HG03045 (cell line): ENCODE measurements around the gene PIGT.

Source experiments
- ATAC-seq: cut with Tn5 transposase; IDR thresholded peaks from one replicate; pipeline ENCODE4 v1.9.1; 2021; ENCODE audit warnings: mild to moderate bottlenecking, moderate library complexity; ENCODE audit not compliant: unreplicated experiment

PIGT gene

GRCh38 chr20:45427236-45428149, 11.6 kb downstream of the PIGT start:
- no peak for ATAC-seq

GRCh38 chr20:45429618-45430017, 13.7 kb downstream of the PIGT start:
- no peak for ATAC-seq

- no peak for ATAC-seq
These were observed 16.4 kb downstream of the PIGT start for GRCh38 chr20:45432294-45432693.

- ATAC-seq, result no peak
These were observed 17.4 kb downstream of the PIGT start for GRCh38 chr20:45433316-45433715.

- no peak for ATAC-seq
These were observed 18.0 kb downstream of the PIGT start for GRCh38 chr20:45433976-45434375.

- peak; percentile 78 for ATAC-seq
These were observed 21.0 kb downstream of the PIGT start for GRCh38 chr20:45436732-45437485.

GRCh38 chr20:45440424-45440823, 24.5 kb downstream of the PIGT start:
- no peak for ATAC-seq

GRCh38 chr20:45440891-45441685, 25.1 kb downstream of the PIGT start:
- ATAC-seq, result no peak

- no peak for ATAC-seq
These were observed 25.8 kb downstream of the PIGT start for GRCh38 chr20:45441746-45442145.

GRCh38 chr20:45444050-45444449, 28.1 kb downstream of the PIGT start:
- no peak for ATAC-seq

- ATAC-seq, result no peak
These were observed 30.0 kb downstream of the PIGT start for GRCh38 chr20:45445805-45446562.

- no peak for ATAC-seq
These were observed 32.3 kb downstream of the PIGT start for GRCh38 chr20:45448270-45448669.

GRCh38 chr20:45449528-45449927, 33.6 kb downstream of the PIGT start:
- ATAC-seq, result no peak

GRCh38 chr20:45450097-45450818, 34.3 kb downstream of the PIGT start:
- ATAC-seq, result no peak

GRCh38 chr20:45452238-45452637, 36.3 kb downstream of the PIGT start:
- ATAC-seq, result no peak

- no peak for ATAC-seq
These were observed 37.1 kb downstream of the PIGT start for GRCh38 chr20:45452772-45453691.

- no peak for ATAC-seq
These were observed 40.7 kb downstream of the PIGT start for GRCh38 chr20:45456632-45457031.

GRCh38 chr20:45459606-45460005, 43.7 kb downstream of the PIGT start:
- ATAC-seq, result no peak

GRCh38 chr20:45461225-45461624, 45.3 kb downstream of the PIGT start:
- no peak for ATAC-seq
